ENCODE measurements around the gene PAQR3.
"Not testable (repeated sequence)": the region's sequence is repeated elsewhere in the genome, so short reads cannot be mapped to it uniquely, and the experiment has no call there.

PAQR3 gene

DNA sequence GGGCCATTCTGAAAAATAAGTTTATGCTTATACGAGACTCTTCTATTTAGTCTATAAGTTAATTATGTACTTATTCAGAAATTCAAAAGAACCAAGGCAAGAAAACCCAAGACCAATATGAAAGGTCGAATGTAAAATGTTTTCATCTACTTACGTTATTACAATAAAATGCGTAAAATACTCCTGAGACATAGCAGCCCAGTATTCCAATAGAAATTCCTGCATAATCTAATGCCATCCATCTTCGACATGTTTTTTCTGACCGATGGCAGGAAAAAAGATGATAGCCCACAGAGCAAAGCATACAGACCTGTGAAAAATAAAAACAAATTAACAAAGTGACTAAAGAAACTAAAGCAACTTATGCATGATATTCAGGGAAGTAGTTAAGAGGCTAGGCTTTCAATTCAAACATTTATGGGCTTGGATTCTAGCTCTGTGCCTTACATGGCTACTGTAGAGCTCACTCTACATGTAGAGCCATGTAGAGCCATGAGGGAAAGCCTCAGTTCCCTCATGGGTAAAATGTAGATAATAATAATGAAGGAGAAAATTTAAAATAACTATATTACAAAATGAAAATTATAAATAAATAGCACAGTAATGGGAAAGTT lies 9.1 kb downstream of the PAQR3 start:
- peaks cover 4 to 7% of the 10 kb centered on the region in 2 donors for H3K36me3 ChIP-seq (ENCODE audit: control insufficient read depth in 2 of 2, insufficient read depth in 2 of 2, low read length in 2 of 2)
- H3K27ac ChIP-seq (ENCODE audit: low read depth in 2 of 2, low read length in 2 of 2), result no peak overlapping the region
- H3K9me3 ChIP-seq (ENCODE audit: control insufficient read depth in 2 of 2, low read length in 2 of 2), result no peaks in the 10 kb centered on the region
- no peak overlapping the region for H3K9ac ChIP-seq (ENCODE audit: low read depth in 1 of 2, low read length in 2 of 2)
- H3K4me3 ChIP-seq (ENCODE audit: low read length in 2 of 2), result no peak overlapping the region
- no peaks in the 10 kb centered on the region for H3K27me3 ChIP-seq (ENCODE audit: control insufficient read depth in 2 of 2, insufficient read depth in 2 of 2, low read length in 2 of 2)
- no peaks in the 10 kb centered on the region for H3K4me1 ChIP-seq (ENCODE audit: control insufficient read depth in 2 of 2, insufficient read depth in 2 of 2, low read length in 2 of 2)

DNA sequence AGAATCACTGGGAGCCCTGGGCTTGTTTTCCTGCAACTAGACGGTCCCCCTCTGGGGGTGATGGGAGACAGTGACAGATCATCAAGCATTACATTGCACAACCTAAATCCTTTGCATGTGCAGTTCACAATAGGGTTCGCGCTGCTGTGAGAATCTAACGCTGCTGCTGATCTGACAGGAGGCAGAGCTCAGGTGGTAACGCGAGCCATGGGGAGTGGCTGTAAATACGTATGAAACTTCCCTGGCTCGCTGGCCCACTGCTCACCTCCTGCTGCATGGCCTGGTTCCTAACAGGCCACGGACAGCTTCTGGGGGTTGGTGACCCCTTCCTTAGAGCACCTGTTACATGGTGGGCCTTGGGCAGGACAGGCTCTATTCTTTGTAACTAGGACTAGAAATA lies 10.4 kb downstream of the PAQR3 start:
- no peak overlapping the region for H3K27ac ChIP-seq (ENCODE audit: low read depth in 2 of 2, low read length in 2 of 2)
- peaks cover 4 to 7% of the 10 kb centered on the region in 2 donors for H3K36me3 ChIP-seq (ENCODE audit: control insufficient read depth in 2 of 2, insufficient read depth in 2 of 2, low read length in 2 of 2)
- peaks cover 0 to 5% of the 10 kb centered on the region in 2 donors for H3K4me1 ChIP-seq (ENCODE audit: control insufficient read depth in 2 of 2, insufficient read depth in 2 of 2, low read length in 2 of 2)
- H3K9ac ChIP-seq (ENCODE audit: low read depth in 1 of 2, low read length in 2 of 2), result no peak overlapping the region
- H3K4me3 ChIP-seq (ENCODE audit: low read length in 2 of 2), result no peak overlapping the region
- H3K27me3 ChIP-seq (ENCODE audit: control insufficient read depth in 2 of 2, insufficient read depth in 2 of 2, low read length in 2 of 2), result no peaks in the 10 kb centered on the region
- no peaks in the 10 kb centered on the region for H3K9me3 ChIP-seq (ENCODE audit: control insufficient read depth in 2 of 2, low read length in 2 of 2)

DNA sequence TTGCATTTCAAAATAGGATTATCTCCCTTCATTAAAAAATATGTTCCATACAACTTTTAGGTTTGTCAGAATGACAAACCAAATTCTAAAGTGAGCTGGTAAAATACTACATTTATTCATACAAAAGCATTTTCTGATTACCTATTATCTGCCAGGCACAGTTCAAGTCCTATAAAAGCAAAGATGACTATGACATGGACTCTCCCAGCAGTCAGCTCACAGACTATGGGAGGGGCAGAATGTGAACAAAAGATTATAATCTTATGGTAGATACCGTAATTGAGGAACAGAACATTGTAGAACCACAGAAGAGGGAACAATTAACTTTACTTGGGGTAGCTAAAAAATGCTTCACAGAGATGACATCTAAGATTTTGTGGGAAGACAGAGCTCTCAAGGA lies 12.4 kb downstream of the PAQR3 start:
- Histone ChIP-seq H3K9ac (ENCODE audit: low read depth in 1 of 2, low read length in 2 of 2) (no peak overlapping the region), H3K9me3 (ENCODE audit: control insufficient read depth in 2 of 2, low read length in 2 of 2) (no peaks in the 10 kb centered on the region), H3K4me3 (ENCODE audit: low read length in 2 of 2) (no peak overlapping the region), H3K27me3 (ENCODE audit: control insufficient read depth in 2 of 2, insufficient read depth in 2 of 2, low read length in 2 of 2) (no peaks in the 10 kb centered on the region), H3K27ac (ENCODE audit: low read depth in 2 of 2, low read length in 2 of 2) (no peak overlapping the region), H3K4me1 (ENCODE audit: control insufficient read depth in 2 of 2, insufficient read depth in 2 of 2, low read length in 2 of 2) (peaks cover 0 to 6% of the 10 kb centered on the region in 2 donors), H3K36me3 (ENCODE audit: control insufficient read depth in 2 of 2, insufficient read depth in 2 of 2, low read length in 2 of 2) (peaks cover 4 to 7% of the 10 kb centered on the region in 2 donors)

DNA sequence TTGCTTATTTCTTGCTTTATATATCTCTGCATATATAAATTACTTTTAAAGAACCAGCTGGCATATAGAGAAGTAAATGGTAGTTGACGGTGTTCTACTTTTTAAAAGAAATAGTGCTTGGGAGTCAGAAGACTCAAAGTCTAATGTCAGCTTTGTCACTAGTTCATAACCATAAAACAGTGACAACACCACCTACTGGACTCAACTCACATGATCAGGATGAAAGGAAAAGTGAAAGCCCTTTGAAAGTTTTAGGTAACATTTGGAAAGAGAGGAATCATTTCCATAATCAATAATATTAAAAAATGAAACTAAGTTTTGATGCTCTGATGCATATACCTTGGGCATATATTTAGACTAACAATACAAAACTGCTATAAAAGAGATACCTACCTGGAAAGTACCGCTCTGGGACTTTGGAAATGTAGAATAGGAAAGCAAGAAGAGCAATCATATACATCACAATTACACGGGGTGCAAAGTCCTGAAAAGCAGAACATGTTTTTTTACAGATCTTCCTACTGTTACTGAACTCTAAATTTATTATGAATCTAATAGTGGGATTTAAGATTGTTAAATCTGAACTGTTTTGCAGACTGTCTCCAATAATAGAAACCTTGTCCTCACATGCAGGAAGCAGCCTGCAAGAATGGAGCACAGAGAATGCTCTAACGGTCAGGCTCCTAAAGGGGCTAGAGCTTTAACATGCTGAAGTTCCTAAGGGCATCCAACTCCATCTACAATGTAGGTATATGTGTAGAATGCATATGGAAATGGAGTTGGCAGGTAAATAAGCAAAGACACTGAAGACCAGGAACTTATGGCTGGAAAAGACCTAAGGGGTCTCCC lies 15.6 kb downstream of the PAQR3 start:
- Histone ChIP-seq H3K9ac (ENCODE audit: low read depth in 1 of 2, low read length in 2 of 2) (no peak overlapping the region), H3K36me3 (ENCODE audit: control insufficient read depth in 2 of 2, insufficient read depth in 2 of 2, low read length in 2 of 2) (no peaks in the 10 kb centered on the region), H3K4me3 (ENCODE audit: low read length in 2 of 2) (peak overlapping the region; percentile 38 to 39), H3K4me1 (ENCODE audit: control insufficient read depth in 2 of 2, insufficient read depth in 2 of 2, low read length in 2 of 2) (peaks cover 0 to 6% of the 10 kb centered on the region in 2 donors), H3K9me3 (ENCODE audit: control insufficient read depth in 2 of 2, low read length in 2 of 2) (no peaks in the 10 kb centered on the region), H3K27ac (ENCODE audit: low read depth in 2 of 2, low read length in 2 of 2) (peak overlapping the region in 1 of 2 donors; percentile 0), H3K27me3 (ENCODE audit: control insufficient read depth in 2 of 2, insufficient read depth in 2 of 2, low read length in 2 of 2) (no peaks in the 10 kb centered on the region)

DNA sequence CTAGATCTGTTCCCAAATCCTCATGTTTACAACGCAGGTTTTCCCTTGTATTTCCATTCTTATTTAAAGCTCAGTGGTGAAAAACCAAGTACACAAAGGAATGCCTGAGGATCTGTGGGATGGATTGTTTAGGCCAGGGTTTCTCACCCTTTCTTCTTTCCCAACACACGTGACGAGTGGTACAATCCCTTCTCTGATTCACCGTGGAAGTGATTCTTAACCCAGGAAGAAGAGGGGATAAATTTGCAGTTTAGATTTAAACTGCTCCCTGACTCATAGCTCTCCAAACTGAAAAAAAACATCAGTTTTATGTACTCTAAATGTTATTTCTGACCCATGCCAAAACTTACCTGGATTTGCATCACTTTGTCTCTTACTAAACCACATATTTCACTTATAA lies 17.0 kb downstream of the PAQR3 start:
- H3K9me3 ChIP-seq (ENCODE audit: control insufficient read depth in 2 of 2, low read length in 2 of 2), result no peaks in the 10 kb centered on the region
- no peaks in the 10 kb centered on the region for H3K27me3 ChIP-seq (ENCODE audit: control insufficient read depth in 2 of 2, insufficient read depth in 2 of 2, low read length in 2 of 2)
- H3K9ac ChIP-seq (ENCODE audit: low read depth in 1 of 2, low read length in 2 of 2), result no peak overlapping the region
- no peak overlapping the region for H3K4me3 ChIP-seq (ENCODE audit: low read length in 2 of 2)
- H3K4me1 ChIP-seq (ENCODE audit: control insufficient read depth in 2 of 2, insufficient read depth in 2 of 2, low read length in 2 of 2), result peaks cover 0 to 6% of the 10 kb centered on the region in 2 donors
- no peaks in the 10 kb centered on the region for H3K36me3 ChIP-seq (ENCODE audit: control insufficient read depth in 2 of 2, insufficient read depth in 2 of 2, low read length in 2 of 2)
- H3K27ac ChIP-seq (ENCODE audit: low read depth in 2 of 2, low read length in 2 of 2), result no peak overlapping the region

DNA sequence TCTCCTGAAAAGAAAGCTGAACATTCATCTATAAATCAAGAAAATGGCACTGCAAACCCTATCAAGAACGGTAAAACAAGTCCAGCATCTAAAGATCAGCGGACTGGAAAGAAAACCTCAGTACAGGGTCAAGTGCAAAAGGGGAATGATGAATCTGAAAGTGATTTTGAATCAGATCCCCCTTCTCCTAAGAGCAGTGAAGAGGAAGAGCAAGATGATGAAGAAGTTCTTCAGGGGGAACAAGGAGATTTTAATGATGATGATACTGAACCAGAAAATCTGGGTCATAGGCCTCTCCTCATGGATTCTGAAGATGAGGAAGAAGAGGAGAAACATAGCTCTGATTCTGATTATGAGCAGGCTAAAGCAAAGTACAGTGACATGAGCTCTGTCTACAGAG lies 28.6 kb downstream of the PAQR3 start:
- Histone ChIP-seq H3K36me3 (ENCODE audit: control insufficient read depth in 2 of 2, insufficient read depth in 2 of 2, low read length in 2 of 2) (peaks cover 17 to 19% of the 10 kb centered on the region in 2 donors), H3K9me3 (ENCODE audit: control insufficient read depth in 2 of 2, low read length in 2 of 2) (no peaks in the 10 kb centered on the region), H3K4me3 (ENCODE audit: low read length in 2 of 2) (no peak overlapping the region), H3K4me1 (ENCODE audit: control insufficient read depth in 2 of 2, insufficient read depth in 2 of 2, low read length in 2 of 2) (no peaks in the 10 kb centered on the region), H3K27me3 (ENCODE audit: control insufficient read depth in 2 of 2, insufficient read depth in 2 of 2, low read length in 2 of 2) (no peaks in the 10 kb centered on the region), H3K27ac (ENCODE audit: low read depth in 2 of 2, low read length in 2 of 2) (no peak overlapping the region), H3K9ac (ENCODE audit: low read depth in 1 of 2, low read length in 2 of 2) (no peak overlapping the region)

DNA sequence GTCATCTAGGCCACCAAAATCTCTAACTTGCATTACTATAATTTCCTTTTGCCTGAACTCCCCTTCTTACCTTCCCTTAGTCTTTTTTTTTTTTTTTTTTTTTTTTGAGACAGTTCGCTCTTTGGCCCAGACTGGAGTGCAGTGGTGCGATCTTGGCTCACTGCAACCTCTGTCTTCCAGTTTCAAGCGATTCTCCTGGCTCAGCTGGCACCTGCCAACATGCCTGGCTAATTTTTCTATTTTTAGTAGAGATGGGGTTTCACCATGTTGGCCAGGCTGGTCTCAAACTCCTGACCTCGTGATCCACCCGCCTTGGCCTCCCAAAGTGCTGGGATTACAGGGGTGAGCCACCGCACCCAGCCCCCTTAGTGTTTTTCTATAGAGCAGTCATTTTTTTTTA lies 30.3 kb downstream of the PAQR3 start:
- H3K27ac ChIP-seq (ENCODE audit: low read depth in 2 of 2, low read length in 2 of 2); H3K9me3 ChIP-seq (ENCODE audit: control insufficient read depth in 2 of 2, low read length in 2 of 2); H3K4me1 ChIP-seq (ENCODE audit: control insufficient read depth in 2 of 2, insufficient read depth in 2 of 2, low read length in 2 of 2); H3K27me3 ChIP-seq (ENCODE audit: control insufficient read depth in 2 of 2, insufficient read depth in 2 of 2, low read length in 2 of 2); H3K4me3 ChIP-seq (ENCODE audit: low read length in 2 of 2); H3K9ac ChIP-seq (ENCODE audit: low read depth in 1 of 2, low read length in 2 of 2): not testable (repeated sequence)
- H3K36me3 ChIP-seq (ENCODE audit: control insufficient read depth in 2 of 2, insufficient read depth in 2 of 2, low read length in 2 of 2), result peaks cover 17% of the 10 kb centered on the region in 2 donors

DNA sequence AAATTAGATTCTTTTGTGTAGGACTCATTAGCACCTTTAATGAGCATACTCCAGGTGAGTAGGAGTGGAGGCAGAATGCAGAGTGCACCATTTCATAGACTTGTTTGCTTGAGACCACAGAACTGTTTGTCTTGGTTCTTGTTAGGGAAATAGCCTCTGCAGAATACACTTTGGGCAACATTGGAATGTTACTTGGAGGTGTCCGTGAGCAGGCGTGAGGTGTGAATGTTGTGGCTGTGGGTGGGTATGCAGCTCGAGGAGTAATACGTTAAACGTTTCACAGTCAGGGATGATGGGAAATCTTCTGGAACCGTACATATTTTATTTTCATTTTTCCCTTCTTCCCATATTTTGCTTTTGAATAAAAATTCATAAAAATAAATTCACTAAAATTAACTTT lies 31.6 kb downstream of the PAQR3 start:
- Histone ChIP-seq H3K36me3 (ENCODE audit: control insufficient read depth in 2 of 2, insufficient read depth in 2 of 2, low read length in 2 of 2) (peaks cover 17% of the 10 kb centered on the region in 2 donors), H3K27me3 (ENCODE audit: control insufficient read depth in 2 of 2, insufficient read depth in 2 of 2, low read length in 2 of 2) (no peaks in the 10 kb centered on the region), H3K9ac (ENCODE audit: low read depth in 1 of 2, low read length in 2 of 2) (no peak overlapping the region), H3K4me1 (ENCODE audit: control insufficient read depth in 2 of 2, insufficient read depth in 2 of 2, low read length in 2 of 2) (no peaks in the 10 kb centered on the region), H3K4me3 (ENCODE audit: low read length in 2 of 2) (no peak overlapping the region), H3K27ac (ENCODE audit: low read depth in 2 of 2, low read length in 2 of 2) (no peak overlapping the region), H3K9me3 (ENCODE audit: control insufficient read depth in 2 of 2, low read length in 2 of 2) (no peaks in the 10 kb centered on the region)

DNA sequence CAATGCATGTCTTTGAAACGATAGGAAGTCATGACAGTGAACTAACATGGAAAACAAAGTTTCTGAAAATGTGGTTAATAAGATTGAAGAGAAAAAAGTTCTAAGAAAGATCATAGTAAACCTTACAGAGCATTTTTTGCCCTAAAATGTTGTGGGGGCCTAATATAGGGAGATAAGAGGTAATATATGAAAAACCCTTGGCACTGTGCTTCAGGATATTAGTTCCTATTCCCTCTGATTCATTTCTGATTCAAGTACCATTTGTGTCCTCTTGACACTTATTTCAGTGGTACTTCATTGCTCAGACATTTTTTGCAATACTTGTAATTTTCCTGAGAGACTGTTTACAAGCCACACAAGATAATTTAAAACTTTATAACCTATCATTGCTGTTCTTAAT lies 35.1 kb downstream of the PAQR3 start:
- Histone ChIP-seq H3K4me1 (ENCODE audit: control insufficient read depth in 2 of 2, insufficient read depth in 2 of 2, low read length in 2 of 2) (peaks cover 0 to 3% of the 10 kb centered on the region in 2 donors), H3K36me3 (ENCODE audit: control insufficient read depth in 2 of 2, insufficient read depth in 2 of 2, low read length in 2 of 2) (peaks cover 3% of the 10 kb centered on the region in 2 donors), H3K27me3 (ENCODE audit: control insufficient read depth in 2 of 2, insufficient read depth in 2 of 2, low read length in 2 of 2) (no peaks in the 10 kb centered on the region), H3K9me3 (ENCODE audit: control insufficient read depth in 2 of 2, low read length in 2 of 2) (no peaks in the 10 kb centered on the region), H3K27ac (ENCODE audit: low read depth in 2 of 2, low read length in 2 of 2) (no peak overlapping the region), H3K4me3 (ENCODE audit: low read length in 2 of 2) (no peak overlapping the region), H3K9ac (ENCODE audit: low read depth in 1 of 2, low read length in 2 of 2) (no peak overlapping the region)

DNA sequence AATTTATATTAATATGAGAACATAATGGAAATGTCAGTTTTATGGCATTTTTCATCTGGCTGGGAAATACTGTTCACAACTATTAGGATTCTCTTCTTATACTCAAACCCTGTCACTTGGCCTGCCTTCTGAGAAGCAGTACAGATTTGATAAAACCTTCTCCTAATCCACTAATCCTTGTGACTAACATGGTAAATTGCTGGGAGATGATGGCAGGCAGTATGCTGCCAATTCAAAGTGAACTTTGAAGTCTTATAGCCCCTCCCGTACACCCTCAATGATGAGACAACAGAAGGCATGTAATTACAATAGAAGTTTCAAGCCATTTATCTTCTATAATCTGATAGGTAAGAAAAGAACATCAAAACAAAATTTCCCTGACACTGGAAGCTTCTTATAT lies 36.9 kb downstream of the PAQR3 start:
- no peak overlapping the region for H3K4me3 ChIP-seq (ENCODE audit: low read length in 2 of 2)

More for the DNA sequence above, 36.9 kb downstream of the PAQR3 start:
- Histone ChIP-seq H3K4me1 (ENCODE audit: control insufficient read depth in 2 of 2, insufficient read depth in 2 of 2, low read length in 2 of 2) (peaks cover 0 to 3% of the 10 kb centered on the region in 2 donors), H3K9me3 (ENCODE audit: control insufficient read depth in 2 of 2, low read length in 2 of 2) (no peaks in the 10 kb centered on the region), H3K27ac (ENCODE audit: low read depth in 2 of 2, low read length in 2 of 2) (no peak overlapping the region), H3K9ac (ENCODE audit: low read depth in 1 of 2, low read length in 2 of 2) (no peak overlapping the region), H3K27me3 (ENCODE audit: control insufficient read depth in 2 of 2, insufficient read depth in 2 of 2, low read length in 2 of 2) (no peaks in the 10 kb centered on the region), H3K36me3 (ENCODE audit: control insufficient read depth in 2 of 2, insufficient read depth in 2 of 2, low read length in 2 of 2) (no peaks in the 10 kb centered on the region)

Data from mucosa of rectum (tissue), 2 donors.